Left ventricle myocardium inferior (tissue), 1 donor: ENCODE results near the gene ADGRF3. TPM values are rescaled to one million over a fixed set of nuclear protein-coding genes. Genes with fewer than 3 reads are reported as not detected.
A peak's percentile ranks its signal among the peaks of the same experiment; 100 is the strongest.

Experiments
- DNase-seq: peaks from one replicate; pipeline ENCODE4 v3.0.0-alpha.2; 2020
- H3K27ac ChIP-seq: fragments of 200-600 bp; replicated peaks from 2 replicates; pipeline ENCODE4 v1.8.0; 2021
- H3K27me3 ChIP-seq: fragments of 200-600 bp; 2 replicates; pipeline ENCODE4 v1.8.0; 2021; ENCODE audit warnings: low read depth
- H3K36me3 ChIP-seq: fragments of 200-600 bp; 2 replicates; pipeline ENCODE4 v1.8.0; 2021
- H3K4me1 ChIP-seq: fragments of 200-600 bp; 2 replicates; pipeline ENCODE4 v1.8.0; 2021
- H3K4me3 ChIP-seq: fragments of 200-600 bp; 2 replicates; pipeline ENCODE4 v1.8.0; 2021; ENCODE audit warnings: mild to moderate bottlenecking, moderate library complexity
- H3K9me3 ChIP-seq: fragments of 200-600 bp; replicated peaks from 2 replicates; pipeline ENCODE4 v1.8.0; 2021
- intact Hi-C: fragments of 100-400 bp; cut with micrococcal nuclease; formaldehyde crosslinking; loops from one replicate; pipeline ENCODE4 v1.11.0; 2022
- total RNA-seq: library from RNA; stranded (reverse); fragmentation: NEBNext Ultra II Directional; extraction: Animal tissue kit (Norgen Biotek cat#: 25700); gene quantifications from one replicate; pipeline ENCODE4 v1.2.1, GENCODE V29; 2021
- TF ChIP-seq, protein P1 (sequence below): fragments of 200-600 bp; IDR thresholded peaks from 2 replicates; pipeline ENCODE4 v1.8.0; 2021; ENCODE audit warnings: antibody characterized with exemption, mild to moderate bottlenecking, borderline replicate concordance
- donor health status: DM: no; HTN: yes; CAD: no; lungs with severe emphysema.

The ADGRF3 gene
- total RNA-seq, 1 donor from 2014 or later, result not detected

DNA sequence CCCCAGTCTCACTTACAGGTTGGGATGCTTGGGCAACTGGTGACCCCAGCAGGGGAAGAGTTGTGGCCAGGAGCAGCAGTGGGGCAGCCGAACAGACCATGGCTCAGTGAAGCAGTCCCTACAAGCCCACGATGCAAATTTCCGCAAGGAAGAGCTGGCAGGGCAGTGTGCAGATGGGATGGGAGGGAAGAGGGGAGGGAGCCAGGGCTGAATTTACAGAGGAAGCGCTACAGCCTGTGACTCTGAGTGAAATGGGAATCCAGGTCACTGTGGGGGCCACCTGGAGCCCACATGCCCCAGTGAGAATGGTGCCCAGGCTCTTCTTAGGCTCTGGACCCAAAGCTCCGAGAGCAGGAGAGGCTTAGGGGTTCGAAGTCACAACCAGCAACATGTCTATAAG is 27.6 kb downstream of the ADGRF3 start:
- no peaks in the 10 kb centered on the region for H3K4me1 ChIP-seq
- intact Hi-C loops, result no loop called here
- no peaks in the 10 kb centered on the region for H3K27me3 ChIP-seq
- H3K36me3 ChIP-seq, result no peaks in the 10 kb centered on the region
- TF ChIP-seq, protein P1, sequence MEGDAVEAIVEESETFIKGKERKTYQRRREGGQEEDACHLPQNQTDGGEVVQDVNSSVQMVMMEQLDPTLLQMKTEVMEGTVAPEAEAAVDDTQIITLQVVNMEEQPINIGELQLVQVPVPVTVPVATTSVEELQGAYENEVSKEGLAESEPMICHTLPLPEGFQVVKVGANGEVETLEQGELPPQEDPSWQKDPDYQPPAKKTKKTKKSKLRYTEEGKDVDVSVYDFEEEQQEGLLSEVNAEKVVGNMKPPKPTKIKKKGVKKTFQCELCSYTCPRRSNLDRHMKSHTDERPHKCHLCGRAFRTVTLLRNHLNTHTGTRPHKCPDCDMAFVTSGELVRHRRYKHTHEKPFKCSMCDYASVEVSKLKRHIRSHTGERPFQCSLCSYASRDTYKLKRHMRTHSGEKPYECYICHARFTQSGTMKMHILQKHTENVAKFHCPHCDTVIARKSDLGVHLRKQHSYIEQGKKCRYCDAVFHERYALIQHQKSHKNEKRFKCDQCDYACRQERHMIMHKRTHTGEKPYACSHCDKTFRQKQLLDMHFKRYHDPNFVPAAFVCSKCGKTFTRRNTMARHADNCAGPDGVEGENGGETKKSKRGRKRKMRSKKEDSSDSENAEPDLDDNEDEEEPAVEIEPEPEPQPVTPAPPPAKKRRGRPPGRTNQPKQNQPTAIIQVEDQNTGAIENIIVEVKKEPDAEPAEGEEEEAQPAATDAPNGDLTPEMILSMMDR, result no peak
- no peak overlapping the region for H3K27ac ChIP-seq
- no peak for DNase-seq
- no peaks in the 10 kb centered on the region for H3K9me3 ChIP-seq
- H3K4me3 ChIP-seq, result no peak overlapping the region

DNA sequence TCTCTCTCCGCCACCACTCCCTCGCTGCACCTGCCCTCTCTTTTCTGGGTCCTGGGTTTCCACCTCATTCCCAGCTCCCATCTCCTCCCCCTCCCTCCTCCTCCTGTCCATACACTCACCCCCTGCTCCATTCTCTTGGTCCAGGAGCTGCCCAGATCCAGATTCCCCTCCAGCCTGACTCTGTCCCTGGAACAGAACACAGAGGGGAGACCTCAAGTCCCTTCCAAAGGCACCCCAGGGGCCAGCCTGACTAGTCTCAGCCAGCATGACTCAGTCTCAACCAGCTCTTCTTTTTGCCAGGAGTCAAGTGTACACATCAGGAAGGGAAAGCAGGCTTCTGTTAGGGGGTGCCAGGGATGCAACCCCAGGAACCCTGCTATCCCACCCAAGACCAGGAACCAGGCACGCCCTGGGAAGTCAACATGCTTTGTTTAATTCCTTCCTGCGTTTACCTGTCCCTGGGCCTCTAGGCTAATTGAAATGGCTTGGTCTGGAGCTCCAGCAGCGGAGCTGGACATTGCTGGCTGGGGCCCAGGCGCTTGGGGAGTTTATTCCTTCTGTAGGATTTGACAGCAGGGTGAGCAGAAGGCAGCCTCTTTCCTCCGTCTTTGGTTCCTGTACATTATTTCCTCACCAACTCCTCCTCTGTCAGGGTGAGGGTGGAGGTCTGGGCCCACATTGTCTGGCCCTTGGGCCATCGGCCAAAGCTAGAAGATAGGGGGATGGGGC is 29.0 kb downstream of the ADGRF3 start:
- Histone ChIP-seq H3K4me1 (no peaks in the 10 kb centered on the region), H3K27ac (no peak overlapping the region), H3K4me3 (no peak overlapping the region), H3K9me3 (no peaks in the 10 kb centered on the region), H3K36me3 (no peaks in the 10 kb centered on the region), H3K27me3 (no peaks in the 10 kb centered on the region)
- TF ChIP-seq, protein P1, result no peak
- intact Hi-C loops, result no loop called here
- no peak for DNase-seq

DNA sequence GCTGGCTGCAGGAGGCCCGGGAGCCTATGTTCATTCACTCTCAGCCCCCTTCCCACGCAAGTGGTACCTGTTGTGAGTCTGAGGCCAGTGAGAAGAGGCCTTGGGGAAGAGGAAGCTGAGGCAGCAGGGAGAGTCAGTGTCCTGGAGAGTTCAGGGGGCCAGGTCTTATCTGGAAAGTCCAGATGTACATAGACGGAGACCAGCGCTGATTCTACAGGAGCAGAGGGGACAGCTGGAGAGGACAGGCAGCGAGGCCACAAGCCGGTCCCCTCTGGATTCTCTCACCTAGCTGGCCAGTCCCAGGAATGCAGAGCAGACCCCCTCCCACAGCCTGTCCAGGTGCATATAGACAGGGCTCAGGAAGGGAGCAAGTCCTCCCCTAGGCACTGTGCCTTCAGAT is 29.7 kb downstream of the ADGRF3 start:
- H3K9me3 ChIP-seq, result no peaks in the 10 kb centered on the region
- DNase-seq, result no peak
- no peaks in the 10 kb centered on the region for H3K27me3 ChIP-seq
- H3K36me3 ChIP-seq, result no peaks in the 10 kb centered on the region
- no peak overlapping the region for H3K27ac ChIP-seq
- intact Hi-C loops, result no loop called here
- no peak overlapping the region for H3K4me3 ChIP-seq
- no peaks in the 10 kb centered on the region for H3K4me1 ChIP-seq
- TF ChIP-seq, protein P1, result no peak

DNA sequence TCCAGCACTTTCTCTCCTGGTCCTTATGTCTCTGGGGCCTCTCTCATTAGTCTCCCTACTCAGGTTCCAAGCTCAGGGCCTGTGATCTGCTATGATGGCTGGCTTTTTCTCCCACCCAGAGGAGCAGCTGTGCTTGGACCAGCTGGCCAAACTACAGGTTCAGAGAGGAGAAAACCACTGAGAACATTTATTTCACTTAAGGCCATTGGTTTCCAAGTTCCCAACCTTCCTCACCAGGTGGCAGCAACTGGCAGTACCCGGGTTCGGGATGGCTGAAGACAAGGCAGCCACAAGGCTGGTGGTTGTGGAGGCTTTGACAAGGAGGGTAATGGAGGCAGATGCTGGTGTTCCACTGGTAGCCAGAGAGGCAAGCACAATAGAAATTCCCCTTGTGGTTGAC is 30.5 kb downstream of the ADGRF3 start:
- H3K4me3 ChIP-seq, result no peak overlapping the region
- H3K36me3 ChIP-seq, result no peaks in the 10 kb centered on the region
- H3K4me1 ChIP-seq, result no peaks in the 10 kb centered on the region
- H3K27ac ChIP-seq, result no peak overlapping the region
- H3K27me3 ChIP-seq, result no peaks in the 10 kb centered on the region
- H3K9me3 ChIP-seq, result no peaks in the 10 kb centered on the region
- intact Hi-C loops, result no loop called here
- DNase-seq, result no peak
- TF ChIP-seq, protein P1, result peak; percentile 13

DNA sequence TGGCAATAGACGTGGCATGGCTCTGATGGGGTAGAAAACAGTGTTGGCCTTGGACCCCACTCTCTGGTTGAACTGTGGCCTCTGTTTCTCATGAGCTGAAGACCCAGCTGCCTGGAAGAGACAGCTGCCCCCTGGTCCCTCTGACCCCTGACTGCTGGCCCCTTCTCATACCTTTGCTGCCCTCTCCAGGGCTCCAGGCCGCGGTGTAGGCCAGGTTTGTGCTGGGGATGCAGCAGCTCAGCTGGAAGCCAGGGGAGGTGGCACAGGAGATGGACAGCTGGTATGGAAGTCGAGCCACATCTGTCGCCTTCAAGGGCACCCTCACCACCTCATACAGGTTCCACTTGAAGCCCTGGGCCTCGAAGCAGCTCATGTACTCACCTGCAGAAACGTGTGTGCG is 32.3 kb downstream of the ADGRF3 start:
- TF ChIP-seq, protein P1, result no peak
- intact Hi-C loops, result no loop called here
- no peaks in the 10 kb centered on the region for H3K27me3 ChIP-seq
- no peak for DNase-seq
- no peaks in the 10 kb centered on the region for H3K9me3 ChIP-seq
- no peak overlapping the region for H3K27ac ChIP-seq
- H3K4me3 ChIP-seq, result no peak overlapping the region
- H3K4me1 ChIP-seq, result no peaks in the 10 kb centered on the region
- H3K36me3 ChIP-seq, result no peaks in the 10 kb centered on the region
